HepG2 (cell line): ENCODE measurements around the gene MTA2. TPM values are rescaled to one million over a fixed set of nuclear protein-coding genes. Genes with fewer than 3 reads are reported as not detected.

Experiments used
- ELF3 ChIP-seq: IDR thresholded peaks from 2 replicates; pipeline ENCODE4 v1.6.1; 2016; ENCODE audit warnings: missing genetic modification reagents, missing compliant biosample characterization
- LCORL ChIP-seq, 2 experiments: fragments of 450-650 bp in 1 of 2; sonication (generic) in 1 of 2; formaldehyde crosslinking in 1 of 2; IDR thresholded peaks; 2 replicates each; pipeline versions ENCODE4 v1.5.0 to v1.6.1; 2017 to 2020; ENCODE audit warnings: antibody characterized with exemption in 1 of 2, missing genetic modification reagents in 1 of 2
- MAZ ChIP-seq, 2 experiments: sonication (generic) in 1 of 2; formaldehyde crosslinking in 1 of 2; IDR thresholded peaks; 2 replicates each; pipeline versions ENCODE4 v1.5.0 to v1.6.1; 2012 to 2020; ENCODE audit warnings: low read depth in 2 of 2, mild to moderate bottlenecking in 2 of 2, borderline replicate concordance in 1 of 2, improper control_type of control experiment in 1 of 2, low read length in 1 of 2, missing genetic modification reagents in 1 of 2, moderate library complexity in 1 of 2
- RBAK ChIP-seq: sonication (generic); formaldehyde crosslinking; IDR thresholded peaks from 2 replicates; pipeline ENCODE4 v1.5.1; 2020; ENCODE audit warnings: mild to moderate bottlenecking, missing genetic modification reagents
- SNAPC2 ChIP-seq: sonication (generic); formaldehyde crosslinking; IDR thresholded peaks from 2 replicates; pipeline ENCODE4 v1.8.1; 2022; ENCODE audit warnings: mild to moderate bottlenecking, missing genetic modification reagents
- ZNF335 ChIP-seq: sonication (generic); formaldehyde crosslinking; IDR thresholded peaks from 2 replicates; pipeline ENCODE4 v1.4.0; 2020; ENCODE audit warnings: missing genetic modification reagents
- ZNF496 ChIP-seq: sonication (generic); formaldehyde crosslinking; IDR thresholded peaks from 2 replicates; pipeline ENCODE4 v1.8.1; 2023; ENCODE audit warnings: mild to moderate bottlenecking, moderate library complexity, missing genetic modification reagents; ENCODE audit not compliant: insufficient replicate concordance
- ZNF570 ChIP-seq: sonication (generic); formaldehyde crosslinking; IDR thresholded peaks from 2 replicates; pipeline ENCODE4 v1.4.0; 2020; ENCODE audit warnings: mild to moderate bottlenecking, missing genetic modification reagents, borderline replicate concordance
- polyA plus RNA-seq, 8 experiments: library from polyadenylated mRNA; depleted of rRNA in 3 of 8; stranded (reverse) in 7 of 8; unstranded in 1 of 8; fragments of >200 nt; fragmentation: Illumina TruSeq in 4 of 8; extraction: Trizol in 4 of 8; gene quantifications; 2 replicates each; pipeline versions ENCODE4 v1.2.1 to v1.2.3, GENCODE V29; 2011 to 2016; ENCODE audit warnings: low read depth in 4 of 8, missing spikeins in 1 of 8, mixed read lengths in 1 of 8; ENCODE audit not compliant: insufficient read depth in 1 of 8
- total RNA-seq, 5 experiments: library from RNA; depleted of rRNA; stranded (reverse); fragments of >200 nt; fragmentation: Illumina TruSeq; extraction: Trizol; gene quantifications; 2 replicates each; pipeline ENCODE4 v1.2.3, GENCODE V29; 2016; ENCODE audit warnings: low read depth in 1 of 5
- TF ChIP-seq, protein P1 (sequence below): sonication (generic); formaldehyde crosslinking; IDR thresholded peaks from 2 replicates; pipeline ENCODE4 v1.9.0; 2022; ENCODE audit warnings: low read depth, missing genetic modification reagents
- TF ChIP-seq, protein P2 (sequence below): sonication (generic); formaldehyde crosslinking; IDR thresholded peaks from one replicate; pipeline ENCODE4 v1.5.1; 2020; ENCODE audit warnings: mild to moderate bottlenecking, missing genetic modification reagents; ENCODE audit errors: not compliant biosample characterization
- TF ChIP-seq, protein P3 (sequence below): IDR thresholded peaks from 2 replicates; pipeline ENCODE4 v1.6.1; 2016; ENCODE audit warnings: low read depth, missing genetic modification reagents, missing compliant biosample characterization
- TF ChIP-seq, protein P4 (sequence below): sonication (generic); formaldehyde crosslinking; IDR thresholded peaks from 2 replicates; pipeline ENCODE4 v1.4.0; 2020; ENCODE audit warnings: missing genetic modification reagents

The MTA2 gene
- total and polyA plus RNA-seq, 2 of the 13 experiments (the other 11 are each of a cell fraction or from before 2014, with no cell fraction given): 14.0 to 70.0 TPM

DNA sequence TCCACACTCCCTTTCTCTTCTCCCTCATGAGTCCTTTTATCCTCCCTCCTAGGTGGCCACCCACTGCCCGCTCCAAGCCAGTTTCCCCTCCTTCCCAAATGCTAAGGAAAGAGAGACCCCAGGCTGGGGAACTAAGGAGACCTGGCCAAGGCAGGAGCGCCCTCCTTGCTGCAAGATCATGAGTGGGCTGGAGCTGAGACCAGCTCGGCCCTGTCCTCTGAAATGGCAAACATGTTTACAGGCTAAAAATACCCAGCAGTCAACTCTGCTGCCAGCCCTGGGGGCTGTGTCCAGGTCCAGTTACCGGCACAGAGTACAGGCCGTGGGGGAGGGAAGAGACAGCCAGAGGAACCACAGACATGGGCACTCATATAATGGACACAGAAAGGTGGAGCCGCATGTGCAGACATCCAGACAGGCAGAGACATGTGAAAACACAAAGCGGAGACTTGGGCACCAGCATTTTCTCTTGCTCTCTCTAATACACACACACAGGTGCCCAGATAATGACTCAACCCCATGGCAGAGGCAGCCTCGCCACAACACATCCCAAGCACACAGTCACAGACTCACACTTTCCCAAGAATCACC is 53.9 kb downstream of the MTA2 start (continued):
- TF ChIP-seq, protein P1, sequence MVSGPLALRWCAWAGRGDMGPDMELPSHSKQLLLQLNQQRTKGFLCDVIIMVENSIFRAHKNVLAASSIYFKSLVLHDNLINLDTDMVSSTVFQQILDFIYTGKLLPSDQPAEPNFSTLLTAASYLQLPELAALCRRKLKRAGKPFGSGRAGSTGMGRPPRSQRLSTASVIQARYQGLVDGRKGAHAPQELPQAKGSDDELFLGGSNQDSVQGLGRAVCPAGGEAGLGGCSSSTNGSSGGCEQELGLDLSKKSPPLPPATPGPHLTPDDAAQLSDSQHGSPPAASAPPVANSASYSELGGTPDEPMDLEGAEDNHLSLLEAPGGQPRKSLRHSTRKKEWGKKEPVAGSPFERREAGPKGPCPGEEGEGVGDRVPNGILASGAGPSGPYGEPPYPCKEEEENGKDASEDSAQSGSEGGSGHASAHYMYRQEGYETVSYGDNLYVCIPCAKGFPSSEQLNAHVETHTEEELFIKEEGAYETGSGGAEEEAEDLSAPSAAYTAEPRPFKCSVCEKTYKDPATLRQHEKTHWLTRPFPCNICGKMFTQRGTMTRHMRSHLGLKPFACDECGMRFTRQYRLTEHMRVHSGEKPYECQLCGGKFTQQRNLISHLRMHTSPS: peak; percentile 71; the same call in 1 of the 2 replicates
- TF ChIP-seq ZNF335: no peak
- TF ChIP-seq LCORL (IDR thresholded peaks at IDR 0.05): no peak
- peak; percentile 89 for TF ChIP-seq LCORL (CRISPR knock-in tag; IDR thresholded peaks at IDR 0.05)
- no peak for TF ChIP-seq ZNF570
- TF ChIP-seq, protein P2, sequence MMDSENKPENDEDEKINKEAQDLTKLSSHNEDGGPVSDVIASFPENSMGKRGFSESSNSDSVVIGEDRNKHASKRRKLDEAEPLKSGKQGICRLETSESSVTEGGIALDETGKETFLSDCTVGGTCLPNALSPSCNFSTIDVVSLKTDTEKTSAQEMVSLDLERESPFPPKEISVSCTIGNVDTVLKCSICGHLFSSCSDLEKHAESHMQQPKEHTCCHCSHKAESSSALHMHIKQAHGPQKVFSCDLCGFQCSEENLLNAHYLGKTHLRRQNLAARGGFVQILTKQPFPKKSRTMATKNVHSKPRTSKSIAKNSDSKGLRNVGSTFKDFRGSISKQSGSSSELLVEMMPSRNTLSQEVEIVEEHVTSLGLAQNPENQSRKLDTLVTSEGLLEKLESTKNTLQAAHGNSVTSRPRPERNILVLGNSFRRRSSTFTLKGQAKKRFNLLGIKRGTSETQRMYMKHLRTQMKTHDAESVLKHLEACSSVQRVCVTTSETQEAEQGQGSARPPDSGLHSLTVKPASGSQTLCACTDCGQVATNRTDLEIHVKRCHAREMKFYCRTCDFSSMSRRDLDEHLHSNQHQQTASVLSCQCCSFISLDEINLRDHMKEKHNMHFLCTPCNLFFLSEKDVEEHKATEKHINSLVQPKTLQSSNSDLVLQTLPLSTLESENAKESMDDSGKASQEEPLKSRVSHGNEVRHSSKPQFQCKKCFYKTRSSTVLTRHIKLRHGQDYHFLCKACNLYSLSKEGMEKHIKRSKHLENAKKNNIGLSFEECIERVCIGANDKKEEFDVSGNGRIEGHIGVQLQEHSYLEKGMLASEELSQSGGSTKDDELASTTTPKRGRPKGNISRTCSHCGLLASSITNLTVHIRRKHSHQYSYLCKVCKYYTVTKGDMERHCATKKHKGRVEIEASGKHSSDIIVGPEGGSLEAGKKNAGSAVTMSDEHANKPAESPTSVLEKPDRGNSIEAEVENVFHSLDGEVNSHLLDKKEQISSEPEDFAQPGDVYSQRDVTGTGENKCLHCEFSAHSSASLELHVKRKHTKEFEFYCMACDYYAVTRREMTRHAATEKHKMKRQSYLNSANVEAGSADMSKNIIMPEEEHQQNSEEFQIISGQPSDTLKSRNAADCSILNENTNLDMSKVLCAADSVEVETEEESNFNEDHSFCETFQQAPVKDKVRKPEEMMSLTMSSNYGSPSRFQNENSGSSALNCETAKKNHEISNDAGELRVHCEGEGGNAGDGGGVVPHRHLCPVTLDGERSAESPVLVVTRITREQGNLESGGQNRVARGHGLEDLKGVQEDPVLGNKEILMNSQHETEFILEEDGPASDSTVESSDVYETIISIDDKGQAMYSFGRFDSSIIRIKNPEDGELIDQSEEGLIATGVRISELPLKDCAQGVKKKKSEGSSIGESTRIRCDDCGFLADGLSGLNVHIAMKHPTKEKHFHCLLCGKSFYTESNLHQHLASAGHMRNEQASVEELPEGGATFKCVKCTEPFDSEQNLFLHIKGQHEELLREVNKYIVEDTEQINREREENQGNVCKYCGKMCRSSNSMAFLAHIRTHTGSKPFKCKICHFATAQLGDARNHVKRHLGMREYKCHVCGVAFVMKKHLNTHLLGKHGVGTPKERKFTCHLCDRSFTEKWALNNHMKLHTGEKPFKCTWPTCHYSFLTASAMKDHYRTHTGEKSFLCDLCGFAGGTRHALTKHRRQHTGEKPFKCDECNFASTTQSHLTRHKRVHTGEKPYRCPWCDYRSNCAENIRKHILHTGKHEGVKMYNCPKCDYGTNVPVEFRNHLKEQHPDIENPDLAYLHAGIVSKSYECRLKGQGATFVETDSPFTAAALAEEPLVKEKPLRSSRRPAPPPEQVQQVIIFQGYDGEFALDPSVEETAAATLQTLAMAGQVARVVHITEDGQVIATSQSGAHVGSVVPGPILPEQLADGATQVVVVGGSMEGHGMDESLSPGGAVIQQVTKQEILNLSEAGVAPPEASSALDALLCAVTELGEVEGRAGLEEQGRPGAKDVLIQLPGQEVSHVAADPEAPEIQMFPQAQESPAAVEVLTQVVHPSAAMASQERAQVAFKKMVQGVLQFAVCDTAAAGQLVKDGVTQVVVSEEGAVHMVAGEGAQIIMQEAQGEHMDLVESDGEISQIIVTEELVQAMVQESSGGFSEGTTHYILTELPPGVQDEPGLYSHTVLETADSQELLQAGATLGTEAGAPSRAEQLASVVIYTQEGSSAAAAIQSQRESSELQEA (CRISPR knock-in tag): no peak
- no peak; the same call in 1 of the 2 replicates for TF ChIP-seq MAZ (IDR thresholded peaks at IDR 0.05; ENCODE audit: borderline replicate concordance, low read depth, low read length)
- TF ChIP-seq MAZ (CRISPR knock-in tag; IDR thresholded peaks at IDR 0.05; ENCODE audit: low read depth): peak; percentile 73
- 0 out of 2 replicates have a peak, but pooled peaks have one; percentile 24 for TF ChIP-seq ELF3 (CRISPR knock-in tag)
- TF ChIP-seq SNAPC2 (CRISPR knock-in tag): no peak
- TF ChIP-seq, protein P3, sequence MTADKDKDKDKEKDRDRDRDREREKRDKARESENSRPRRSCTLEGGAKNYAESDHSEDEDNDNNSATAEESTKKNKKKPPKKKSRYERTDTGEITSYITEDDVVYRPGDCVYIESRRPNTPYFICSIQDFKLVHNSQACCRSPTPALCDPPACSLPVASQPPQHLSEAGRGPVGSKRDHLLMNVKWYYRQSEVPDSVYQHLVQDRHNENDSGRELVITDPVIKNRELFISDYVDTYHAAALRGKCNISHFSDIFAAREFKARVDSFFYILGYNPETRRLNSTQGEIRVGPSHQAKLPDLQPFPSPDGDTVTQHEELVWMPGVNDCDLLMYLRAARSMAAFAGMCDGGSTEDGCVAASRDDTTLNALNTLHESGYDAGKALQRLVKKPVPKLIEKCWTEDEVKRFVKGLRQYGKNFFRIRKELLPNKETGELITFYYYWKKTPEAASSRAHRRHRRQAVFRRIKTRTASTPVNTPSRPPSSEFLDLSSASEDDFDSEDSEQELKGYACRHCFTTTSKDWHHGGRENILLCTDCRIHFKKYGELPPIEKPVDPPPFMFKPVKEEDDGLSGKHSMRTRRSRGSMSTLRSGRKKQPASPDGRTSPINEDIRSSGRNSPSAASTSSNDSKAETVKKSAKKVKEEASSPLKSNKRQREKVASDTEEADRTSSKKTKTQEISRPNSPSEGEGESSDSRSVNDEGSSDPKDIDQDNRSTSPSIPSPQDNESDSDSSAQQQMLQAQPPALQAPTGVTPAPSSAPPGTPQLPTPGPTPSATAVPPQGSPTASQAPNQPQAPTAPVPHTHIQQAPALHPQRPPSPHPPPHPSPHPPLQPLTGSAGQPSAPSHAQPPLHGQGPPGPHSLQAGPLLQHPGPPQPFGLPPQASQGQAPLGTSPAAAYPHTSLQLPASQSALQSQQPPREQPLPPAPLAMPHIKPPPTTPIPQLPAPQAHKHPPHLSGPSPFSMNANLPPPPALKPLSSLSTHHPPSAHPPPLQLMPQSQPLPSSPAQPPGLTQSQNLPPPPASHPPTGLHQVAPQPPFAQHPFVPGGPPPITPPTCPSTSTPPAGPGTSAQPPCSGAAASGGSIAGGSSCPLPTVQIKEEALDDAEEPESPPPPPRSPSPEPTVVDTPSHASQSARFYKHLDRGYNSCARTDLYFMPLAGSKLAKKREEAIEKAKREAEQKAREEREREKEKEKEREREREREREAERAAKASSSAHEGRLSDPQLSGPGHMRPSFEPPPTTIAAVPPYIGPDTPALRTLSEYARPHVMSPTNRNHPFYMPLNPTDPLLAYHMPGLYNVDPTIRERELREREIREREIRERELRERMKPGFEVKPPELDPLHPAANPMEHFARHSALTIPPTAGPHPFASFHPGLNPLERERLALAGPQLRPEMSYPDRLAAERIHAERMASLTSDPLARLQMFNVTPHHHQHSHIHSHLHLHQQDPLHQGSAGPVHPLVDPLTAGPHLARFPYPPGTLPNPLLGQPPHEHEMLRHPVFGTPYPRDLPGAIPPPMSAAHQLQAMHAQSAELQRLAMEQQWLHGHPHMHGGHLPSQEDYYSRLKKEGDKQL (CRISPR knock-in tag): no peak
- no peak for TF ChIP-seq ZNF496 (CRISPR knock-in tag)
- no peak for TF ChIP-seq RBAK (CRISPR knock-in tag)
- TF ChIP-seq, protein P4, sequence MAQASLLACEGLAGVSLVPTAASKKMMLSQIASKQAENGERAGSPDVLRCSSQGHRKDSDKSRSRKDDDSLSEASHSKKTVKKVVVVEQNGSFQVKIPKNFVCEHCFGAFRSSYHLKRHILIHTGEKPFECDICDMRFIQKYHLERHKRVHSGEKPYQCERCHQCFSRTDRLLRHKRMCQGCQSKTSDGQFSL (CRISPR knock-in tag): no peak
